ENCODE measurements around the gene TBC1D8B.
"Not testable (repeated sequence)": the region's sequence is repeated elsewhere in the genome, so short reads cannot be mapped to it uniquely, and the experiment has no call there.

TBC1D8B gene

GRCh38 chrX:106802388-106803275 lies at the start of gene TBC1D8B:
Gene TBC1D8B (plus strand): TSS chrX:106802673. CDS start chrX:106802854, 181 bp downstream.
- Histone ChIP-seq H3K9me3 (ENCODE audit: control insufficient read depth in 1 of 2, low read length in 2 of 2) (no peaks in the 10 kb centered on the region), H3K9ac (ENCODE audit: low read depth in 1 of 2, low read length in 2 of 2) (peak within 1 kb of the TSS; percentile 76 to 78), H3K36me3 (ENCODE audit: control insufficient read depth in 1 of 2, insufficient read depth in 2 of 2, low read length in 2 of 2) (no peaks in the 10 kb centered on the region), H3K27ac (ENCODE audit: low read depth, low read length) (peak within 1 kb of the TSS; percentile 73), H3K4me3 (ENCODE audit: low read depth in 1 of 2, low read length in 2 of 2) (peak within 1 kb of the TSS; percentile 86 to 90), H3K27me3 (ENCODE audit: control insufficient read depth in 1 of 2, insufficient read depth in 2 of 2, low read length in 2 of 2) (no peaks in the 10 kb centered on the region), H3K4me1 (ENCODE audit: control insufficient read depth in 1 of 2, insufficient read depth in 2 of 2, low read length in 2 of 2) (no peaks in the 10 kb centered on the region)

- not testable (repeated sequence) for H3K27ac ChIP-seq (ENCODE audit: low read depth, low read length); H3K27me3 ChIP-seq (ENCODE audit: control insufficient read depth in 1 of 2, insufficient read depth in 2 of 2, low read length in 2 of 2); H3K9ac ChIP-seq (ENCODE audit: low read depth in 1 of 2, low read length in 2 of 2); H3K4me3 ChIP-seq (ENCODE audit: low read depth in 1 of 2, low read length in 2 of 2); H3K36me3 ChIP-seq (ENCODE audit: control insufficient read depth in 1 of 2, insufficient read depth in 2 of 2, low read length in 2 of 2); H3K9me3 ChIP-seq (ENCODE audit: control insufficient read depth in 1 of 2, low read length in 2 of 2); H3K4me1 ChIP-seq (ENCODE audit: control insufficient read depth in 1 of 2, insufficient read depth in 2 of 2, low read length in 2 of 2)
Observed at GRCh38 chrX:106769288-106769687, 33.2 kb upstream of the TBC1D8B start.

- Histone ChIP-seq H3K4me1 (ENCODE audit: control insufficient read depth in 1 of 2, insufficient read depth in 2 of 2, low read length in 2 of 2) (no peaks in the 10 kb centered on the region), H3K36me3 (ENCODE audit: control insufficient read depth in 1 of 2, insufficient read depth in 2 of 2, low read length in 2 of 2) (no peaks in the 10 kb centered on the region), H3K27ac (ENCODE audit: low read depth, low read length) (no peak overlapping the region), H3K27me3 (ENCODE audit: control insufficient read depth in 1 of 2, insufficient read depth in 2 of 2, low read length in 2 of 2) (no peaks in the 10 kb centered on the region), H3K4me3 (ENCODE audit: low read depth in 1 of 2, low read length in 2 of 2) (no peak overlapping the region), H3K9me3 (ENCODE audit: control insufficient read depth in 1 of 2, low read length in 2 of 2) (no peaks in the 10 kb centered on the region), H3K9ac (ENCODE audit: low read depth in 1 of 2, low read length in 2 of 2) (no peak overlapping the region)
Observed at GRCh38 chrX:106774981-106775380, 27.5 kb upstream of the TBC1D8B start.

GRCh38 chrX:106780264-106780663 lies 22.2 kb upstream of the TBC1D8B start:
- Histone ChIP-seq H3K36me3 (ENCODE audit: control insufficient read depth in 1 of 2, insufficient read depth in 2 of 2, low read length in 2 of 2) (no peaks in the 10 kb centered on the region), H3K4me3 (ENCODE audit: low read depth in 1 of 2, low read length in 2 of 2) (peak overlapping the region in 1 of 2 donors; percentile 15), H3K4me1 (ENCODE audit: control insufficient read depth in 1 of 2, insufficient read depth in 2 of 2, low read length in 2 of 2) (peaks cover 0 to 6% of the 10 kb centered on the region in 2 donors), H3K9ac (ENCODE audit: low read depth in 1 of 2, low read length in 2 of 2) (no peak overlapping the region), H3K9me3 (ENCODE audit: control insufficient read depth in 1 of 2, low read length in 2 of 2) (no peaks in the 10 kb centered on the region), H3K27me3 (ENCODE audit: control insufficient read depth in 1 of 2, insufficient read depth in 2 of 2, low read length in 2 of 2) (no peaks in the 10 kb centered on the region), H3K27ac (ENCODE audit: low read depth, low read length) (no peak overlapping the region)

GRCh38 chrX:106780664-106781377 lies 21.7 kb upstream of the TBC1D8B start:
- H3K9me3 ChIP-seq (ENCODE audit: control insufficient read depth in 1 of 2, low read length in 2 of 2): no peaks in the 10 kb centered on the region
- H3K9ac ChIP-seq (ENCODE audit: low read depth in 1 of 2, low read length in 2 of 2): no peak overlapping the region
- H3K36me3 ChIP-seq (ENCODE audit: control insufficient read depth in 1 of 2, insufficient read depth in 2 of 2, low read length in 2 of 2): no peaks in the 10 kb centered on the region
- peaks cover 0 to 6% of the 10 kb centered on the region in 2 donors for H3K4me1 ChIP-seq (ENCODE audit: control insufficient read depth in 1 of 2, insufficient read depth in 2 of 2, low read length in 2 of 2)
- peak overlapping the region in 1 of 2 donors; percentile 15 for H3K4me3 ChIP-seq (ENCODE audit: low read depth in 1 of 2, low read length in 2 of 2)
- H3K27me3 ChIP-seq (ENCODE audit: control insufficient read depth in 1 of 2, insufficient read depth in 2 of 2, low read length in 2 of 2): no peaks in the 10 kb centered on the region
- H3K27ac ChIP-seq (ENCODE audit: low read depth, low read length): no peak overlapping the region

- no peaks in the 10 kb centered on the region for H3K27me3 ChIP-seq (ENCODE audit: control insufficient read depth in 1 of 2, insufficient read depth in 2 of 2, low read length in 2 of 2)
- no peaks in the 10 kb centered on the region for H3K9me3 ChIP-seq (ENCODE audit: control insufficient read depth in 1 of 2, low read length in 2 of 2)
- peaks cover 0 to 6% of the 10 kb centered on the region in 2 donors for H3K4me1 ChIP-seq (ENCODE audit: control insufficient read depth in 1 of 2, insufficient read depth in 2 of 2, low read length in 2 of 2)
- H3K36me3 ChIP-seq (ENCODE audit: control insufficient read depth in 1 of 2, insufficient read depth in 2 of 2, low read length in 2 of 2): no peaks in the 10 kb centered on the region
- H3K4me3 ChIP-seq (ENCODE audit: low read depth in 1 of 2, low read length in 2 of 2): no peak overlapping the region
- H3K9ac ChIP-seq (ENCODE audit: low read depth in 1 of 2, low read length in 2 of 2): no peak overlapping the region
- H3K27ac ChIP-seq (ENCODE audit: low read depth, low read length): no peak overlapping the region
Observed at GRCh38 chrX:106783716-106784115, 18.8 kb upstream of the TBC1D8B start.

GRCh38 chrX:106791495-106791894 lies 11.0 kb upstream of the TBC1D8B start:
- Histone ChIP-seq H3K36me3 (ENCODE audit: control insufficient read depth in 1 of 2, insufficient read depth in 2 of 2, low read length in 2 of 2) (no peaks in the 10 kb centered on the region), H3K9me3 (ENCODE audit: control insufficient read depth in 1 of 2, low read length in 2 of 2) (no peaks in the 10 kb centered on the region), H3K9ac (ENCODE audit: low read depth in 1 of 2, low read length in 2 of 2) (no peak overlapping the region), H3K27ac (ENCODE audit: low read depth, low read length) (no peak overlapping the region), H3K4me1 (ENCODE audit: control insufficient read depth in 1 of 2, insufficient read depth in 2 of 2, low read length in 2 of 2) (no peaks in the 10 kb centered on the region), H3K4me3 (ENCODE audit: low read depth in 1 of 2, low read length in 2 of 2) (no peak overlapping the region), H3K27me3 (ENCODE audit: control insufficient read depth in 1 of 2, insufficient read depth in 2 of 2, low read length in 2 of 2) (no peaks in the 10 kb centered on the region)

GRCh38 chrX:106802063-106802387 lies 448 bp upstream of the TBC1D8B start:
- Histone ChIP-seq H3K36me3 (ENCODE audit: control insufficient read depth in 1 of 2, insufficient read depth in 2 of 2, low read length in 2 of 2) (no peaks in the 10 kb centered on the region), H3K9me3 (ENCODE audit: control insufficient read depth in 1 of 2, low read length in 2 of 2) (no peaks in the 10 kb centered on the region), H3K9ac (ENCODE audit: low read depth in 1 of 2, low read length in 2 of 2) (peak overlapping the region; percentile 46 to 71), H3K27me3 (ENCODE audit: control insufficient read depth in 1 of 2, insufficient read depth in 2 of 2, low read length in 2 of 2) (no peaks in the 10 kb centered on the region), H3K4me3 (ENCODE audit: low read depth in 1 of 2, low read length in 2 of 2) (peak overlapping the region; percentile 86 to 90), H3K27ac (ENCODE audit: low read depth, low read length) (no peak overlapping the region), H3K4me1 (ENCODE audit: control insufficient read depth in 1 of 2, insufficient read depth in 2 of 2, low read length in 2 of 2) (no peaks in the 10 kb centered on the region)

GRCh38 chrX:106811131-106811910 lies 8.8 kb downstream of the TBC1D8B start:
- Histone ChIP-seq H3K36me3 (ENCODE audit: control insufficient read depth in 1 of 2, insufficient read depth in 2 of 2, low read length in 2 of 2) (no peaks in the 10 kb centered on the region), H3K9ac (ENCODE audit: low read depth in 1 of 2, low read length in 2 of 2) (no peak overlapping the region), H3K4me1 (ENCODE audit: control insufficient read depth in 1 of 2, insufficient read depth in 2 of 2, low read length in 2 of 2) (no peaks in the 10 kb centered on the region), H3K27ac (ENCODE audit: low read depth, low read length) (no peak overlapping the region), H3K4me3 (ENCODE audit: low read depth in 1 of 2, low read length in 2 of 2) (no peak overlapping the region), H3K27me3 (ENCODE audit: control insufficient read depth in 1 of 2, insufficient read depth in 2 of 2, low read length in 2 of 2) (no peaks in the 10 kb centered on the region), H3K9me3 (ENCODE audit: control insufficient read depth in 1 of 2, low read length in 2 of 2) (no peaks in the 10 kb centered on the region)

- H3K27ac ChIP-seq (ENCODE audit: low read depth, low read length); H3K9ac ChIP-seq (ENCODE audit: low read depth in 1 of 2, low read length in 2 of 2); H3K4me3 ChIP-seq (ENCODE audit: low read depth in 1 of 2, low read length in 2 of 2); H3K27me3 ChIP-seq (ENCODE audit: control insufficient read depth in 1 of 2, insufficient read depth in 2 of 2, low read length in 2 of 2); H3K9me3 ChIP-seq (ENCODE audit: control insufficient read depth in 1 of 2, low read length in 2 of 2); H3K36me3 ChIP-seq (ENCODE audit: control insufficient read depth in 1 of 2, insufficient read depth in 2 of 2, low read length in 2 of 2); H3K4me1 ChIP-seq (ENCODE audit: control insufficient read depth in 1 of 2, insufficient read depth in 2 of 2, low read length in 2 of 2): not testable (repeated sequence)
Observed at GRCh38 chrX:106812930-106813329, 10.5 kb downstream of the TBC1D8B start.
